CD4-positive, alpha-beta T cell (primary cell): ENCODE measurements around the gene ITPR3. TPM values are rescaled to one million over a fixed set of nuclear protein-coding genes. Genes with fewer than 3 reads are reported as not detected.
A peak's percentile ranks its signal among the peaks of the same experiment; 100 is the strongest.

Source experiments
- ATAC-seq: fragments of 200-7000 bp; cut with Tn5 transposase; one replicate; pipeline ENCODE4 v1.10.0; 2022; ENCODE audit warnings: mild to moderate bottlenecking; ENCODE audit not compliant: poor library complexity
- CTCF ChIA-PET: fragments of 350-600 bp; sonication (Branson Sonifier 250); formaldehyde crosslinking; loops from one replicate; lab custom pipeline; 2021; ENCODE audit warnings: antibody characterized with exemption, inconsistent platforms; lab: Charles Lee
- POLR2A ChIA-PET: fragments of 350-600 bp; sonication (Branson Sonifier 250); formaldehyde crosslinking; loops from one replicate; lab custom pipeline; 2021; ENCODE audit warnings: antibody characterized with exemption, inconsistent platforms; lab: Charles Lee
- DNase-seq, 14 experiments: peaks; one replicate each; pipeline ENCODE4 v3.0.0-alpha.2; 2013 to 2020; ENCODE audit warnings: mixed read lengths in 2 of 14
- H3K27ac ChIP-seq, 2 donors: one replicate each; pipeline versions ENCODE4 v1.5.1 to v1.7.0; 2013; ENCODE audit warnings: low read length in 2 of 2, low read depth in 1 of 2, mild to moderate bottlenecking in 1 of 2
- H3K27me3 ChIP-seq, 2 experiments: 1 replicate in 1 of 2; 2 replicates in 1 of 2; pipeline versions ENCODE4 v1.6.1 to v1.7.0; 2013; ENCODE audit warnings: low read length in 2 of 2, control low read depth in 1 of 2, mild to moderate bottlenecking in 1 of 2, moderate library complexity in 1 of 2; ENCODE audit not compliant: insufficient read depth in 2 of 2, control insufficient read depth in 1 of 2
- H3K36me3 ChIP-seq: one replicate; pipeline ENCODE4 v1.6.1; 2013; ENCODE audit warnings: low read length, control low read depth; ENCODE audit not compliant: insufficient read depth
- H3K4me1 ChIP-seq: one replicate; pipeline ENCODE4 v1.6.1; 2013; ENCODE audit warnings: low read length, control low read depth; ENCODE audit not compliant: insufficient read depth
- H3K4me3 ChIP-seq: one replicate; pipeline ENCODE4 v1.5.1; 2013; ENCODE audit warnings: mild to moderate bottlenecking, low read length, moderate library complexity
- H3K9me3 ChIP-seq, 2 experiments: 1 replicate in 1 of 2; 2 replicates in 1 of 2; pipeline versions ENCODE4 v1.6.1 to v1.7.0; 2013; ENCODE audit warnings: low read length in 2 of 2, mild to moderate bottlenecking in 2 of 2, control low read depth in 1 of 2, moderate library complexity in 1 of 2; ENCODE audit not compliant: control insufficient read depth in 1 of 2, insufficient read depth in 1 of 2
- H3K27ac Mint-ChIP-seq: one replicate; pipeline ENCODE4 v1.8.0; 2020; ENCODE audit warnings: mixed read lengths
- H3K27me3 Mint-ChIP-seq: one replicate; pipeline ENCODE4 v1.8.0; 2021; ENCODE audit warnings: mixed read lengths
- H3K36me3 Mint-ChIP-seq: one replicate; pipeline ENCODE4 v1.8.0; 2021; ENCODE audit warnings: low read depth, mixed read lengths
- H3K4me1 Mint-ChIP-seq: one replicate; pipeline ENCODE4 v1.8.0; 2021; ENCODE audit warnings: low read depth, mixed read lengths
- H3K4me3 Mint-ChIP-seq: one replicate; pipeline ENCODE4 v1.8.0; 2020; ENCODE audit warnings: mild to moderate bottlenecking, mixed read lengths
- H3K9me3 Mint-ChIP-seq: one replicate; pipeline ENCODE4 v1.8.0; 2020; ENCODE audit warnings: mixed read lengths
- intact Hi-C, 2 experiments: fragments of 100-400 bp; cut with DNase I in 1 of 2; cut with micrococcal nuclease in 1 of 2; formaldehyde crosslinking; loops; one replicate each; pipeline versions ENCODE4 v1.15.1 to v1.9.0; 2023 to 2025; cut with DNase I, micrococcal nuclease
- total RNA-seq, 174 experiments: library from RNA in 2 of 174; stranded (reverse) in 2 of 174; gene quantifications; one replicate each; pipeline ENCODE4 v1.2.3 and lab custom pipeline; 2021 to 2026
- TF ChIP-seq, protein P1 (sequence below): fragments of 200-600 bp; IDR thresholded peaks from one replicate; pipeline ENCODE4 v1.8.0; 2022; ENCODE audit warnings: antibody characterized with exemption, mild to moderate bottlenecking

The ITPR3 gene
- total RNA-seq, 2 experiments from 2014 or later, result 44.5 to 45.5 TPM

DNA sequence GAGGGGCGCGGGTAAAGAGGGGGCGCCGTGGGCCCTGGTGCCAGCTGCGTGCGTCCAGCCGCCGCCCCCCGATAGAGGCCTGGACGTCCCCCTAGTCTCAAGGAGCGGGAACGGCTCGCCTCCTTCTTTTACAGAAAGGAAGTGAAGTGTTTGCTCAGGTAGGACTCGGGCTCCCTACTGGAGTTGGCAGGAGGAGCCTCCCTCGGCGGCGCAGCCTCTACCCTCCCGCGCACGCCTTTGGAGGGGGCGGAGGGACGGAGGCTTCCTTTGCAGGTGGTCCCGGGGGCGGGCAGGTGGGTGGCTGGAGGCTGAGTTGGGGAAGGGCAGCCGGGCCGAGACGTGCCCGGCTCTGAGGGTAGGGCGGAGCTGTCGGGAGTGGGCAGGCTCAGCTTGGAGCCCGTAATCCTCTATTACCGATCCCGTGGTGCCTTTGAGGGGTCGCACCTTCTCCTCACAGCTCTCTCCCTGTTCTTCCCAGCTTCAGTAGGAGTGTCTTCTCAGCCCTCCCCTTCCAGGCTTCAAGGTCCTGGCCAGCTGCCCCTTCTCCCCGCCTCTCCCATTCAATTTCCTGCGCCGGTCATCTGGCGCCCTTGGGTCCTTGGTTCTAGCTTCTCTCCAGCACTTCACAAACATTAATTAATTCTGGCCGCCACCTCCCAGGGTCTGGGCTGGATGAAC, 728 bp downstream of the ITPR3 start:
- intact Hi-C loops, result loop anchor here (2.0 to 5.0 kb wide), 2 partner anchors 13 to 70 kb away; no protein-coding TSS in a partner anchor
- H3K27ac ChIP-seq, result peak overlapping the region; percentile 76 to 82
- H3K9me3 Mint-ChIP-seq, result no peaks in the 10 kb centered on the region
- H3K4me1 Mint-ChIP-seq, result peaks cover 42% of the 10 kb centered on the region
- no peaks in the 10 kb centered on the region for H3K9me3 ChIP-seq
- no peaks in the 10 kb centered on the region for H3K27me3 Mint-ChIP-seq
- H3K36me3 Mint-ChIP-seq, result peaks cover 32% of the 10 kb centered on the region
- H3K27ac Mint-ChIP-seq, result peak overlapping the region; percentile 93
- ATAC-seq (peak; percentile 28), DNase-seq (peak in 9 of 14 experiments; percentile 21 to 62 (median 40))
- H3K4me3 Mint-ChIP-seq, result peak overlapping the region; percentile 94
- H3K4me1 ChIP-seq, result peaks cover 60% of the 10 kb centered on the region
- POLR2A ChIA-PET, result interaction anchor here (0.6 to 3.1 kb wide), 22 partner anchors 11 to 1846 kb away, joined by 3 to 22 read pairs (median 4); partner anchors contain the start of genes B3GALT4, BAK1, HMGA1 and LEMD2
- TF ChIP-seq, protein P1, sequence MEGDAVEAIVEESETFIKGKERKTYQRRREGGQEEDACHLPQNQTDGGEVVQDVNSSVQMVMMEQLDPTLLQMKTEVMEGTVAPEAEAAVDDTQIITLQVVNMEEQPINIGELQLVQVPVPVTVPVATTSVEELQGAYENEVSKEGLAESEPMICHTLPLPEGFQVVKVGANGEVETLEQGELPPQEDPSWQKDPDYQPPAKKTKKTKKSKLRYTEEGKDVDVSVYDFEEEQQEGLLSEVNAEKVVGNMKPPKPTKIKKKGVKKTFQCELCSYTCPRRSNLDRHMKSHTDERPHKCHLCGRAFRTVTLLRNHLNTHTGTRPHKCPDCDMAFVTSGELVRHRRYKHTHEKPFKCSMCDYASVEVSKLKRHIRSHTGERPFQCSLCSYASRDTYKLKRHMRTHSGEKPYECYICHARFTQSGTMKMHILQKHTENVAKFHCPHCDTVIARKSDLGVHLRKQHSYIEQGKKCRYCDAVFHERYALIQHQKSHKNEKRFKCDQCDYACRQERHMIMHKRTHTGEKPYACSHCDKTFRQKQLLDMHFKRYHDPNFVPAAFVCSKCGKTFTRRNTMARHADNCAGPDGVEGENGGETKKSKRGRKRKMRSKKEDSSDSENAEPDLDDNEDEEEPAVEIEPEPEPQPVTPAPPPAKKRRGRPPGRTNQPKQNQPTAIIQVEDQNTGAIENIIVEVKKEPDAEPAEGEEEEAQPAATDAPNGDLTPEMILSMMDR, result no peak
- H3K4me3 ChIP-seq, result peak overlapping the region; percentile 99
- CTCF ChIA-PET, result interaction anchor here (0.5 to 1.4 kb wide), 8 partner anchors 30 to 150 kb away, joined by 3 to 5 read pairs (median 3); partner anchors contain the start of gene UQCC2
- H3K36me3 ChIP-seq, result peaks cover 17% of the 10 kb centered on the region
- no peaks in the 10 kb centered on the region for H3K27me3 ChIP-seq

GRCh38 chr6:33622456-33623431, 1.6 kb downstream of the ITPR3 start:
- H3K36me3 ChIP-seq, result peaks cover 22% of the 10 kb centered on the region
- Mint-ChIP-seq H3K27me3 (no peaks in the 10 kb centered on the region), H3K4me1 (peaks cover 48% of the 10 kb centered on the region), H3K36me3 (peaks cover 37% of the 10 kb centered on the region), H3K9me3 (no peaks in the 10 kb centered on the region), H3K4me3 (peak overlapping the region; percentile 94), H3K27ac (peak overlapping the region; percentile 93)
- intact Hi-C loops, result loop anchor here in 1 of 2 experiments (5.0 kb wide), 1 partner anchor 70 kb away; no protein-coding TSS in a partner anchor
- H3K4me1 ChIP-seq, result peaks cover 63% of the 10 kb centered on the region
- no peaks in the 10 kb centered on the region for H3K27me3 ChIP-seq
- ChIA-PET POLR2A (interaction anchor here (0.9 to 3.1 kb wide), 7 partner anchors 15 to 351 kb away, joined by 3 to 22 read pairs (median 10); partner anchors contain the start of genes LEMD2, RPS18, UQCC2 and VPS52), CTCF (interaction anchor here (0.9 to 1.3 kb wide), 2 partner anchors 78 to 89 kb away, joined by 3 read pairs; partner anchors contain the start of gene UQCC2)
- H3K4me3 ChIP-seq, result peak overlapping the region; percentile 99
- H3K9me3 ChIP-seq, result no peaks in the 10 kb centered on the region
- no peak overlapping the region for H3K27ac ChIP-seq
- ATAC-seq (no peak), DNase-seq (peak in 1 of 14 experiments; percentile 51)
- TF ChIP-seq, protein P1, result no peak

DNA sequence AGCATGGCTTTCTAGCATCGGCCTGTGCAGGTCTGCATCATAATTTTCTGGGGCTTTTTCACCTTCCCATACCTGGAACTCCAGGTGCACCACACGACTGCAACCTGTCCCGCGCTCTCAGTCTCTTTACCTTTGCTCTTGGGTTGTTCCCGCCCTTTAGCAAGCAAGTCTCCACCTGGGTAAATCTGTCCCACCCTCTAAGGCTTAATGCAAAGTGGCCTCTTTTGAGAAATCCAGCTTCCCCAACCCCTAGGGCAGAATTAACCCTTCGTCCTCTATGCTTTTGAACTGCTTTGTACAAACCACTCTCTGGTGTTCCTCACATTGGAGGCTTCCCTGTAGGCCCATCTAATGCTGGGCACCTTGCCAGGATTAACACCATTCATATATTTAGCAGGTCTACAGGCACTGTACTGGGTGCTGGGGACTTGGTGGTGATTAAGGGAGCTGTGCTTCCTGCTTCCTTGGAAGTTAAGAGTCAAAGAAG, 2.8 kb downstream of the ITPR3 start:
- Histone ChIP-seq H3K36me3 (peaks cover 23% of the 10 kb centered on the region), H3K9me3 (no peaks in the 10 kb centered on the region), H3K4me1 (peaks cover 67% of the 10 kb centered on the region), H3K27ac (no peak overlapping the region), H3K4me3 (no peak overlapping the region), H3K27me3 (no peaks in the 10 kb centered on the region)
- no peaks in the 10 kb centered on the region for H3K27me3 Mint-ChIP-seq
- H3K36me3 Mint-ChIP-seq, result peaks cover 37% of the 10 kb centered on the region
- ATAC-seq (no peak), DNase-seq (no peak)
- intact Hi-C loops, result loop anchor here in 1 of 2 experiments (5.0 kb wide), 1 partner anchor 68 kb away; no protein-coding TSS in a partner anchor
- ChIA-PET CTCF (no interaction called here), POLR2A (no interaction called here)
- TF ChIP-seq, protein P1, result no peak
- H3K4me3 Mint-ChIP-seq, result peak overlapping the region; percentile 94
- peaks cover 57% of the 10 kb centered on the region for H3K4me1 Mint-ChIP-seq
- peak overlapping the region; percentile 93 for H3K27ac Mint-ChIP-seq
- no peaks in the 10 kb centered on the region for H3K9me3 Mint-ChIP-seq
